Kidney (tissue), 14 donors: ENCODE data around the gene CAMK4. TPM values are rescaled to one million over a fixed set of nuclear protein-coding genes. Genes with fewer than 3 reads are reported as not detected.

ENCODE experiments used
- DNase-seq, 5 donors: peaks; one replicate each; pipeline ENCODE4 v3.0.0-alpha.2; 2013 to 2020
- FAIRE-seq: peaks from 2 replicates; lab custom pipeline; 2012; peaks lifted over from hg19 to GRCh38; lab: Jason Lieb, UNC
- H3K27ac ChIP-seq, 2 donors: one replicate each; pipeline ENCODE4 v1.7.0; 2013; ENCODE audit warnings: low read depth in 2 of 2, low read length in 2 of 2, inconsistent platforms in 1 of 2
- H3K27me3 ChIP-seq: one replicate; pipeline ENCODE4 v1.7.1; 2013; ENCODE audit warnings: low read length, inconsistent platforms; ENCODE audit not compliant: control insufficient read depth, insufficient read depth
- H3K36me3 ChIP-seq, 3 donors: one replicate each; pipeline versions ENCODE4 v1.7.0 to v1.7.1; 2013; ENCODE audit warnings: low read length in 3 of 3, control low read depth in 1 of 3, inconsistent platforms in 1 of 3; ENCODE audit not compliant: insufficient read depth in 3 of 3, control insufficient read depth in 2 of 3
- H3K4me1 ChIP-seq, 3 donors: one replicate each; pipeline versions ENCODE4 v1.7.0 to v1.7.1; 2013; ENCODE audit warnings: low read length in 3 of 3, inconsistent platforms in 1 of 3, low read depth in 1 of 3; ENCODE audit not compliant: control insufficient read depth in 2 of 3, insufficient read depth in 2 of 3
- H3K4me3 ChIP-seq, 3 donors: one replicate each; pipeline versions ENCODE4 v1.7.0 to v1.8.1; 2013; ENCODE audit warnings: low read length in 3 of 3, control low read depth in 1 of 3, inconsistent platforms in 1 of 3
- H3K9ac ChIP-seq, 3 donors: one replicate each; pipeline versions ENCODE4 v1.7.0 to v1.7.1; 2013; ENCODE audit warnings: low read length in 3 of 3, control low read depth in 1 of 3, inconsistent platforms in 1 of 3
- H3K9me3 ChIP-seq, 3 donors: one replicate each; pipeline versions ENCODE4 v1.7.0 to v1.7.1; 2013; ENCODE audit warnings: low read length in 3 of 3, control low read depth in 1 of 3, inconsistent platforms in 1 of 3; ENCODE audit not compliant: control insufficient read depth in 2 of 3, insufficient read depth in 1 of 3
- intact Hi-C: fragments of 100-400 bp; cut with DNase I; formaldehyde crosslinking; loops from one replicate; pipeline ENCODE4 v1.11.1; 2022
- polyA plus RNA-seq: library from polyadenylated mRNA; stranded (reverse); fragments of 350-450 nt; fragmentation: Illumina TruSeq; extraction: RNeasy Lipid Tissue Mini Kit (QIAGEN cat#74804); gene quantifications from one replicate; pipeline ENCODE4 v1.2.3, GENCODE V29; 2014; ENCODE audit warnings: low read depth, low replicate concordance; ENCODE audit not compliant: insufficient read depth
- total RNA-seq: library from RNA; stranded (reverse); fragmentation: NEBNext Ultra II Directional; extraction: Animal tissue kit (Norgen Biotek cat#: 25700); gene quantifications from one replicate; pipeline ENCODE4 v1.2.1, GENCODE V29; 2021
- TF ChIP-seq, protein P1 (sequence below): IDR thresholded peaks from 3 replicates; pipeline ENCODE4 v1.5.1; 2012; ENCODE audit warnings: mild to moderate bottlenecking, moderate library complexity, borderline replicate concordance; ENCODE audit not compliant: insufficient read depth; ENCODE audit errors: extremely low read depth
- donor health status: control.
- donor health status: control.
- donor health status: control.
- donor health status: control.
- donor health status: control.
- donor health status: DM: yes; HTN: yes; CAD: no.
- donor health status: Normal renal cell carcinoma (clear cell type).

The CAMK4 gene
- total and polyA plus RNA-seq, 2 donors from 2014 or later: 0.37 to 4.7 TPM

DNA sequence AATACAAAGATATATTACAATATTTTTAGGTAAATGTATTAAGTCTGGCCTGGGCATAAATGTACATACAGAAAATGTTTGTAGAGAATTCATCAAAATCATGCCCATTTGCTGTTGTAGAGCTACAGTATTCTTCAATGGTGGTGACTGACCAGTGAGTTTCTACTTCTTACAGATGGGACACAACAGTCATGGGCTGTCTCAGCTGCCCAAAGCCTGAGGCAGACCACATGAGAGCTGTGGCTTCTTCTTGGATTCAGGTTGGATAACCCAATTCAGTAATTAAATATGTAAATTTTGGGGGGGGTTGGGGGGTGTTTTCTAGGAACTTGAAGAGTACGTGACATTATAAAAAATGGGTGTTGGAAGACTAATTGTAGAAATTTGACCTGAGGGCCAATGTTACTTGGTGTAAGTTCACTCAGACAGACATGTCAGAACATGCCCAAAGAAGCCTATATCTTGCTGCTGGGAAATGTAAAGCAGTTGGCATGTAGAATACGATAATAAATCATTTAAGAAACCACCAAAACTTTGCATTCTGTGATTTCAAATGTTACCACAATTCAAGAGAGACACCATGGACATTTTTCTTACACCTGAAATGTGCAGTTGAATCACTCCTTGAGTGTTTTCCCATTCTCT lies 270.3 kb downstream of the CAMK4 start:
- intact Hi-C loops: no loop called here
- DNase-seq: no peak
- no peak overlapping the region for H3K4me3 ChIP-seq
- no peak overlapping the region for H3K27ac ChIP-seq
- H3K27me3 ChIP-seq: no peaks in the 10 kb centered on the region
- TF ChIP-seq, protein P1, sequence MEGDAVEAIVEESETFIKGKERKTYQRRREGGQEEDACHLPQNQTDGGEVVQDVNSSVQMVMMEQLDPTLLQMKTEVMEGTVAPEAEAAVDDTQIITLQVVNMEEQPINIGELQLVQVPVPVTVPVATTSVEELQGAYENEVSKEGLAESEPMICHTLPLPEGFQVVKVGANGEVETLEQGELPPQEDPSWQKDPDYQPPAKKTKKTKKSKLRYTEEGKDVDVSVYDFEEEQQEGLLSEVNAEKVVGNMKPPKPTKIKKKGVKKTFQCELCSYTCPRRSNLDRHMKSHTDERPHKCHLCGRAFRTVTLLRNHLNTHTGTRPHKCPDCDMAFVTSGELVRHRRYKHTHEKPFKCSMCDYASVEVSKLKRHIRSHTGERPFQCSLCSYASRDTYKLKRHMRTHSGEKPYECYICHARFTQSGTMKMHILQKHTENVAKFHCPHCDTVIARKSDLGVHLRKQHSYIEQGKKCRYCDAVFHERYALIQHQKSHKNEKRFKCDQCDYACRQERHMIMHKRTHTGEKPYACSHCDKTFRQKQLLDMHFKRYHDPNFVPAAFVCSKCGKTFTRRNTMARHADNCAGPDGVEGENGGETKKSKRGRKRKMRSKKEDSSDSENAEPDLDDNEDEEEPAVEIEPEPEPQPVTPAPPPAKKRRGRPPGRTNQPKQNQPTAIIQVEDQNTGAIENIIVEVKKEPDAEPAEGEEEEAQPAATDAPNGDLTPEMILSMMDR: no peak
- H3K9ac ChIP-seq: no peak overlapping the region
- no peaks in the 10 kb centered on the region for H3K9me3 ChIP-seq
- H3K36me3 ChIP-seq: no peaks in the 10 kb centered on the region
- FAIRE-seq: no peak
- H3K4me1 ChIP-seq: no peaks in the 10 kb centered on the region

DNA sequence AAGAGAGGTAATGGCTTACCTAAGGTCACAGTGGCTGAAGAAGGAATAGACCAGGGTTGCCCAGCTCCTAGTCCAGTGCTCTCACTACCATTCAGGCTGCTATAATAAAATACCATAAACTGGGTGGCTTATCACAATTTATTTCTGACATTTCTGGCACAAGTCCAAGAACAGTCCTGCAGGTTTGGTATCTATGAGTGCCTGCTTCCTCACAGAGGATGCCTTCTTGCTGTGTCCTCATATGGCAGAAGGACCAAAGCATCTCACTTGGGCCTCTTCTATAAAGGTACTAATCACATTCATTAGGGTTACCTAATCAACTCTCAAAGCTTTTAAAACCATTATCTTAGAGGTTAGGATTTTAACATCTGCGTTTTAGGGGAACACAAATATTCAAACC lies 271.0 kb downstream of the CAMK4 start:
- no peak overlapping the region for H3K9ac ChIP-seq
- TF ChIP-seq, protein P1: no peak
- no peak overlapping the region for H3K27ac ChIP-seq
- H3K27me3 ChIP-seq: no peaks in the 10 kb centered on the region
- DNase-seq (no peak), FAIRE-seq (no peak)
- intact Hi-C loops: no loop called here
- H3K4me3 ChIP-seq: no peak overlapping the region
- no peaks in the 10 kb centered on the region for H3K4me1 ChIP-seq
- no peaks in the 10 kb centered on the region for H3K36me3 ChIP-seq
- H3K9me3 ChIP-seq: no peaks in the 10 kb centered on the region

DNA sequence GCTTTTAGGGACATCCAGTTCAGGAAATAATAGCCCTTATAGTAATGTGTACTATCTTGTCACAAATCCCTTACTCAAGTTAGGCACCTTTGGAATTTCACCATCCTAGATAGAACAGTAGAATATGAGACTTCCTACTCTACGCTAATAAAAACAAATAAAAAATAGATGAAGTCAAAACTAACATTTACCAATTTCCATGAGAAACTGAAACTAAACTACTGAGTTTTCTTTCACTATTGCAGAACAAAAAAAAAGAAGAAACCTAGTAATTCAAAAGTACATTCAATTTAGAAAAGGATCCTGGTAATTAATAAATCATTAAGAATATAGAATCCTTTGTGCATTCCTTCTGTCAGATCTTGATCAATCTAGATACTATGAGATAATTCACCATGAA lies 274.2 kb downstream of the CAMK4 start:
- Histone ChIP-seq H3K9ac (no peak overlapping the region), H3K27ac (no peak overlapping the region), H3K9me3 (no peaks in the 10 kb centered on the region), H3K4me1 (no peaks in the 10 kb centered on the region), H3K4me3 (no peak overlapping the region), H3K36me3 (no peaks in the 10 kb centered on the region), H3K27me3 (no peaks in the 10 kb centered on the region)
- intact Hi-C loops: no loop called here
- DNase-seq (no peak), FAIRE-seq (no peak)
- TF ChIP-seq, protein P1: no peak

DNA sequence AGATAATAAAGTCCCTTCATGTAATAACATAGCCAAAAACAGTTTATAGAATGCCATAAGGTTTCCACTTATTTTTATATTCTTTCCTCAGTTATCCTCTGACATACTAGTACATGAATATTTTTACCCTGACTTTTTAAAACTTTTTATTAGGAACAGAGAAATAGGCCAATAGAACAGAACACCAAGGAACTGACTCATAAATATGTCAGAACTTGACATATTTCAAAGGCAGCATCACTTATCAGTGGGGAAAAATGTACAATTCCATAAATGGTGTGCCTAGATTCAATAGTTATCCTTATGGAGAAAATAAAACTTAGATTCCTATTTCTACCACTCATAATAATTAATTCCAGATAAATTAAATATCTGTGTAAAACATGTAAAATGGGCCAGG lies 278.8 kb downstream of the CAMK4 start:
- Histone ChIP-seq H3K4me3 (no peak overlapping the region), H3K4me1 (no peaks in the 10 kb centered on the region), H3K9me3 (no peaks in the 10 kb centered on the region), H3K27me3 (no peaks in the 10 kb centered on the region), H3K36me3 (no peaks in the 10 kb centered on the region), H3K27ac (no peak overlapping the region), H3K9ac (no peak overlapping the region)
- FAIRE-seq: no peak
- no peak for DNase-seq
- TF ChIP-seq, protein P1: no peak
- intact Hi-C loops: no loop called here
